CD1c-positive myeloid dendritic cell (primary cell): ENCODE results near the gene ACAD9.
"Not testable (repeated sequence)": the region's sequence is repeated elsewhere in the genome, so short reads cannot be mapped to it uniquely, and the experiment has no call there.

ENCODE experiments used
- DNase-seq: peaks from one replicate; pipeline ENCODE4 v3.0.0-alpha.2; 2016; ENCODE audit errors: extremely low spot score

The ACAD9 gene

GRCh38 chr3:128879125-128879969 is at the start of gene ACAD9:
Gene ACAD9 (plus strand): TSS chr3:128879620. CDS start chr3:128879692, 72 bp downstream.
- DNase-seq = peak; percentile 98

GRCh38 chr3:128829925-128830625 is 49.3 kb upstream of the ACAD9 start:
- not testable (repeated sequence) for DNase-seq

- not testable (repeated sequence) for DNase-seq
Observed at GRCh38 chr3:128830762-128831161, 48.7 kb upstream of the ACAD9 start.

- DNase-seq = not testable (repeated sequence)
Observed at GRCh38 chr3:128832979-128833378, 46.4 kb upstream of the ACAD9 start.

GRCh38 chr3:128835096-128835495 is 44.3 kb upstream of the ACAD9 start:
- DNase-seq = no peak

- no peak for DNase-seq
Observed at GRCh38 chr3:128841926-128842920, 37.2 kb upstream of the ACAD9 start.

GRCh38 chr3:128844502-128844901 is 34.9 kb upstream of the ACAD9 start:
- DNase-seq = no peak

- peak; percentile 16 for DNase-seq
Observed at GRCh38 chr3:128845119-128845777, 34.2 kb upstream of the ACAD9 start.

- DNase-seq = peak; percentile 77
Observed at GRCh38 chr3:128845778-128846485, 33.5 kb upstream of the ACAD9 start.

- DNase-seq = peak; percentile 83
Observed at GRCh38 chr3:128846486-128846891, 32.9 kb upstream of the ACAD9 start.

GRCh38 chr3:128847666-128848370 is 31.6 kb upstream of the ACAD9 start:
- peak; percentile 13 for DNase-seq

GRCh38 chr3:128848936-128849335 is 30.5 kb upstream of the ACAD9 start:
- no peak for DNase-seq

- no peak for DNase-seq
Observed at GRCh38 chr3:128849911-128850455, 29.4 kb upstream of the ACAD9 start.

GRCh38 chr3:128850544-128850943 is 28.9 kb upstream of the ACAD9 start:
- DNase-seq = no peak

- DNase-seq = no peak
Observed at GRCh38 chr3:128851601-128852000, 27.8 kb upstream of the ACAD9 start.

- DNase-seq = no peak
Observed at GRCh38 chr3:128853826-128854225, 25.6 kb upstream of the ACAD9 start.

GRCh38 chr3:128854475-128854874 is 24.9 kb upstream of the ACAD9 start:
- DNase-seq = peak; percentile 87

GRCh38 chr3:128855569-128855968 is 23.9 kb upstream of the ACAD9 start:
- peak; percentile 44 for DNase-seq

GRCh38 chr3:128858167-128858566 is 21.3 kb upstream of the ACAD9 start:
- no peak for DNase-seq

- DNase-seq = no peak
Observed at GRCh38 chr3:128859630-128860029, 19.8 kb upstream of the ACAD9 start.
